Measurements from ENCODE around the gene ZBTB26. TPM values are rescaled to one million over a fixed set of nuclear protein-coding genes. Genes with fewer than 3 reads are reported as not detected.

ZBTB26 gene
- total RNA-seq, 1 experiment from 2014 or later: 4.5 TPM

- Histone ChIP-seq H3K9me3 (ENCODE audit: control insufficient read depth, insufficient read depth, low read depth, low read length) (no peaks in the 10 kb centered on the region), H3K27ac (ENCODE audit: low read length) (no peak overlapping the region), H3K4me1 (ENCODE audit: control insufficient read depth, insufficient read depth, low read length) (no peaks in the 10 kb centered on the region), H3K36me3 (ENCODE audit: control insufficient read depth, insufficient read depth, low read length) (no peaks in the 10 kb centered on the region), H3K4me3 (ENCODE audit: low read depth in 2 of 2, low read length in 2 of 2) (no peak overlapping the region), H3K27me3 (ENCODE audit: control insufficient read depth, insufficient read depth, low read length) (no peaks in the 10 kb centered on the region)
- POLR2A ChIA-PET: interaction anchor here (0.5 kb wide), 1 partner anchor 1672 kb away, joined by 5 read pairs; no protein-coding TSS in a partner anchor
- CTCF ChIA-PET: no interaction called here
- in situ Hi-C loops (cut with HindIII; ENCODE audit: low pct_unique_long_range_greater_than_20kb, low sequenced_read_pairs) (no loop called here), intact Hi-C loops (cut with micrococcal nuclease; ENCODE audit: unreplicated experiment) (no loop called here)
- no TSS peak for BruUV-seq (replicated peaks)
- no peak for TF ChIP-seq CTCF (IDR thresholded peaks at IDR 0.05)
- no peak for TF ChIP-seq TCF7L2 (IDR thresholded peaks at IDR 0.05; ENCODE audit: low read depth, low read length)
- TF ChIP-seq REST (IDR thresholded peaks at IDR 0.05; ENCODE audit: insufficient read depth in 1 of 2, low read depth in 2 of 2, low read length in 1 of 2): no peak
- no peak for TF ChIP-seq POLR2AphosphoS5 (IDR thresholded peaks at IDR 0.05; ENCODE audit: low read depth, low read length)
- no peak for TF ChIP-seq SIN3A (IDR thresholded peaks at IDR 0.05; ENCODE audit: borderline replicate concordance, insufficient read depth, low read depth, low read length)
- DNase-seq (ENCODE audit: low read depth, low spot score) (no peak), ATAC-seq (no peak)
Measured at GRCh38 chr9:122923947-122924346, 7.4 kb downstream of the ZBTB26 start.

- H3K4me1 ChIP-seq (ENCODE audit: control insufficient read depth, insufficient read depth, low read length): no peaks in the 10 kb centered on the region
- ChIA-PET POLR2A (no interaction called here), CTCF (no interaction called here)
- no peak overlapping the region for H3K4me3 ChIP-seq (ENCODE audit: low read depth in 2 of 2, low read length in 2 of 2)
- no TSS peak for BruUV-seq (replicated peaks)
- intact Hi-C loops (cut with micrococcal nuclease; ENCODE audit: unreplicated experiment) (no loop called here), in situ Hi-C loops (cut with HindIII; ENCODE audit: low pct_unique_long_range_greater_than_20kb, low sequenced_read_pairs) (no loop called here)
- H3K36me3 ChIP-seq (ENCODE audit: control insufficient read depth, insufficient read depth, low read length): no peaks in the 10 kb centered on the region; the same call in 1 of the 2 replicates
- no peak for TF ChIP-seq CTCF (IDR thresholded peaks at IDR 0.05)
- TF ChIP-seq SIN3A (IDR thresholded peaks at IDR 0.05; ENCODE audit: borderline replicate concordance, insufficient read depth, low read depth, low read length): no peak
- no peak for TF ChIP-seq REST (IDR thresholded peaks at IDR 0.05; ENCODE audit: insufficient read depth in 1 of 2, low read depth in 2 of 2, low read length in 1 of 2)
- TF ChIP-seq POLR2AphosphoS5 (IDR thresholded peaks at IDR 0.05; ENCODE audit: low read depth, low read length): no peak
- TF ChIP-seq TCF7L2 (IDR thresholded peaks at IDR 0.05; ENCODE audit: low read depth, low read length): no peak
- DNase-seq (ENCODE audit: low read depth, low spot score) (no peak), ATAC-seq (no peak)
- no peak overlapping the region for H3K27ac ChIP-seq (ENCODE audit: low read length)
- H3K9me3 ChIP-seq (ENCODE audit: control insufficient read depth, insufficient read depth, low read depth, low read length): no peaks in the 10 kb centered on the region
- no peaks in the 10 kb centered on the region for H3K27me3 ChIP-seq (ENCODE audit: control insufficient read depth, insufficient read depth, low read length)
Measured at GRCh38 chr9:122922713-122923112, 8.6 kb downstream of the ZBTB26 start.
